HEK293 (cell line): ENCODE data around the gene GPATCH2.

ENCODE experiments used
- CTCF ChIA-PET: fragments of 350-600 bp; formaldehyde crosslinking; extraction: SDS; loops from one replicate; lab custom pipeline; 2021; ENCODE audit warnings: antibody characterized with exemption; lab: Yijun Ruan, JAX
- POLR2A ChIA-PET: fragments of 300-600 bp; formaldehyde crosslinking; extraction: SDS; loops from one replicate; lab custom pipeline; 2020; ENCODE audit warnings: antibody characterized with exemption, inconsistent platforms; lab: Yijun Ruan, JAX
- H3K27ac ChIP-seq: fragments of 200-500 bp; sonication (Bioruptor generic); 2 replicates; pipeline ENCODE4 v1.5.1; 2014; ENCODE audit warnings: low read depth, low read length, control low read depth, inconsistent platforms; ENCODE audit errors: extremely low read depth
- H3K36me3 ChIP-seq, 2 experiments: fragments of 200-500 bp in 1 of 2; sonication (Bioruptor generic) in 1 of 2; 1 replicate in 1 of 2; 2 replicates in 1 of 2; pipeline ENCODE4 v1.5.1; 2014 to 2017; ENCODE audit warnings: inconsistent platforms in 2 of 2, low read length in 2 of 2; ENCODE audit not compliant: control insufficient read depth in 2 of 2, insufficient read depth in 1 of 2
- H3K4me1 ChIP-seq: fragments of 200-500 bp; sonication (Bioruptor generic); 2 replicates; pipeline ENCODE4 v1.5.1; 2014; ENCODE audit warnings: mild to moderate bottlenecking, low read length, inconsistent platforms; ENCODE audit not compliant: control insufficient read depth, insufficient read depth
- H3K4me3 ChIP-seq: 2 replicates; pipeline ENCODE4 v1.5.1; 2011; ENCODE audit warnings: low read depth, mild to moderate bottlenecking, control low read depth, low read length, moderate library complexity
- H3K9me3 ChIP-seq: fragments of 200-500 bp; sonication (Bioruptor generic); 2 replicates; pipeline ENCODE4 v1.5.1; 2014; ENCODE audit warnings: low read depth, low read length, inconsistent platforms; ENCODE audit not compliant: control insufficient read depth, insufficient read depth
- AEBP2 ChIP-seq: fragments of 450-650 bp; formaldehyde crosslinking; IDR thresholded peaks from 2 replicates; pipeline ENCODE4 v1.5.1; 2016; ENCODE audit warnings: missing biosample characterization, missing genetic modification characterization, borderline replicate concordance
- BCL11B ChIP-seq: fragments of 450-650 bp; formaldehyde crosslinking; IDR thresholded peaks from 2 replicates; pipeline ENCODE4 v1.5.1; 2016; ENCODE audit warnings: low read depth, missing biosample characterization, missing genetic modification characterization
- GLI2 ChIP-seq: fragments of 450-650 bp; formaldehyde crosslinking; IDR thresholded peaks from 2 replicates; pipeline ENCODE4; 2017; ENCODE audit warnings: missing biosample characterization, missing genetic modification characterization, low read depth, borderline replicate concordance
- IKZF3 ChIP-seq: fragments of 450-650 bp; IDR thresholded peaks from 2 replicates; pipeline ENCODE4 v1.5.0; 2018; ENCODE audit warnings: missing biosample characterization, mild to moderate bottlenecking, missing genetic modification characterization, moderate library complexity
- KLF9 ChIP-seq: fragments of 450-650 bp; formaldehyde crosslinking; IDR thresholded peaks from 2 replicates; pipeline ENCODE4 v1.5.1; 2016; ENCODE audit warnings: missing biosample characterization, missing genetic modification characterization, low read depth
- SCRT2 ChIP-seq: fragments of 450-650 bp; formaldehyde crosslinking; IDR thresholded peaks from 2 replicates; pipeline ENCODE4 v1.5.1; 2016; ENCODE audit warnings: missing biosample characterization, missing genetic modification characterization
- TRIM28 ChIP-seq: IDR thresholded peaks from 2 replicates; pipeline ENCODE4 v1.6.1; 2011; ENCODE audit warnings: low read length, control low read depth, borderline replicate concordance
- ZBTB10 ChIP-seq: fragments of 450-650 bp; formaldehyde crosslinking; IDR thresholded peaks from 2 replicates; pipeline ENCODE4 v1.5.1; 2016; ENCODE audit warnings: missing biosample characterization, missing genetic modification characterization
- ZFHX2 ChIP-seq: fragments of 450-650 bp; formaldehyde crosslinking; conservative IDR thresholded peaks from 2 replicates; pipeline ENCODE4 v1.5.1; 2016; ENCODE audit warnings: missing biosample characterization, missing genetic modification characterization
- ZIC2 ChIP-seq: fragments of 450-650 bp; formaldehyde crosslinking; IDR thresholded peaks from 2 replicates; pipeline ENCODE4 v1.5.1; 2016; ENCODE audit warnings: missing biosample characterization, missing genetic modification characterization
- ZNF132 ChIP-seq: fragments of 450-650 bp; formaldehyde crosslinking; IDR thresholded peaks from 2 replicates; pipeline ENCODE4 v1.5.1; 2017; ENCODE audit warnings: missing biosample characterization, missing genetic modification characterization, borderline replicate concordance
- ZNF16 ChIP-seq: fragments of 450-650 bp; formaldehyde crosslinking; IDR thresholded peaks from 2 replicates; pipeline ENCODE4 v1.5.1; 2016; ENCODE audit warnings: low read depth, missing biosample characterization, missing genetic modification characterization
- ZNF202 ChIP-seq: fragments of 450-650 bp; formaldehyde crosslinking; IDR thresholded peaks from 2 replicates; pipeline ENCODE4 v1.5.1; 2016; ENCODE audit warnings: missing biosample characterization, missing genetic modification characterization, borderline replicate concordance
- ZNF426 ChIP-seq: fragments of 450-650 bp; formaldehyde crosslinking; IDR thresholded peaks from 2 replicates; pipeline ENCODE4 v1.5.1; 2017; ENCODE audit warnings: missing biosample characterization, missing genetic modification characterization, mild to moderate bottlenecking, inconsistent platforms, moderate library complexity
- ZNF433 ChIP-seq: fragments of 450-650 bp; formaldehyde crosslinking; IDR thresholded peaks from 2 replicates; pipeline ENCODE4 v1.5.1; 2016; ENCODE audit warnings: missing biosample characterization, missing genetic modification characterization, low read depth
- ZNF571 ChIP-seq: fragments of 450-650 bp; formaldehyde crosslinking; IDR thresholded peaks from 2 replicates; pipeline ENCODE4 v1.5.0; 2017; ENCODE audit warnings: missing biosample characterization, missing genetic modification characterization
- ZNF596 ChIP-seq: fragments of 450-650 bp; IDR thresholded peaks from 2 replicates; pipeline ENCODE4 v1.5.0; 2018; ENCODE audit warnings: missing biosample characterization, mild to moderate bottlenecking, missing genetic modification characterization, moderate library complexity
- ZNF623 ChIP-seq: fragments of 450-650 bp; formaldehyde crosslinking; IDR thresholded peaks from 2 replicates; pipeline ENCODE4 v1.5.1; 2016; ENCODE audit warnings: missing biosample characterization, missing genetic modification characterization
- ZNF747 ChIP-seq: fragments of 450-650 bp; formaldehyde crosslinking; IDR thresholded peaks from 2 replicates; pipeline ENCODE4 v1.5.1; 2016; ENCODE audit warnings: missing biosample characterization, missing genetic modification characterization
- ZNF830 ChIP-seq: fragments of 450-650 bp; IDR thresholded peaks from 2 replicates; pipeline ENCODE4 v1.5.0; 2018; ENCODE audit warnings: missing biosample characterization, missing genetic modification characterization, low read depth, mild to moderate bottlenecking, moderate library complexity
- ZSCAN30 ChIP-seq: fragments of 450-650 bp; IDR thresholded peaks from 2 replicates; pipeline ENCODE4 v1.5.1; 2018; ENCODE audit warnings: missing biosample characterization, mild to moderate bottlenecking, missing genetic modification characterization, moderate library complexity
- TF ChIP-seq, protein P1 (sequence below): fragments of 450-650 bp; formaldehyde crosslinking; IDR thresholded peaks from 2 replicates; pipeline ENCODE4 v1.5.1; 2016; ENCODE audit warnings: missing biosample characterization, missing genetic modification characterization
- TF ChIP-seq, protein P2 (sequence below): fragments of 450-650 bp; formaldehyde crosslinking; IDR thresholded peaks from 2 replicates; pipeline ENCODE4 v1.5.1; 2016; ENCODE audit warnings: missing biosample characterization, missing genetic modification characterization
- TF ChIP-seq, protein P3 (sequence below): fragments of 450-650 bp; IDR thresholded peaks from 2 replicates; pipeline ENCODE4 v1.5.1; 2018; ENCODE audit warnings: missing biosample characterization, mild to moderate bottlenecking, missing genetic modification characterization

Gene GPATCH2

GRCh38 chr1:217402301-217402700, 228.6 kb downstream of the GPATCH2 start:
- CTCF ChIA-PET: interaction anchor here (0.7 kb wide), 1 partner anchor 82 kb away, joined by 4 read pairs; no protein-coding TSS in a partner anchor
- no peaks in the 10 kb centered on the region for H3K9me3 ChIP-seq
- TF ChIP-seq GLI2 (tag by site-specific recombination): no peak
- no peak for TF ChIP-seq ZNF830
- TF ChIP-seq, protein P1, sequence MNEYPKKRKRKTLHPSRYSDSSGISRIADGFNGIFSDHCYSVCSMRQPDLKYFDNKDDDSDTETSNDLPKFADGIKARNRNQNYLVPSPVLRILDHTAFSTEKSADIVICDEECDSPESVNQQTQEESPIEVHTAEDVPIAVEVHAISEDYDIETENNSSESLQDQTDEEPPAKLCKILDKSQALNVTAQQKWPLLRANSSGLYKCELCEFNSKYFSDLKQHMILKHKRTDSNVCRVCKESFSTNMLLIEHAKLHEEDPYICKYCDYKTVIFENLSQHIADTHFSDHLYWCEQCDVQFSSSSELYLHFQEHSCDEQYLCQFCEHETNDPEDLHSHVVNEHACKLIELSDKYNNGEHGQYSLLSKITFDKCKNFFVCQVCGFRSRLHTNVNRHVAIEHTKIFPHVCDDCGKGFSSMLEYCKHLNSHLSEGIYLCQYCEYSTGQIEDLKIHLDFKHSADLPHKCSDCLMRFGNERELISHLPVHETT: no peak
- no peak for TF ChIP-seq TRIM28
- TF ChIP-seq BCL11B (tag by site-specific recombination): no peak
- TF ChIP-seq ZNF596: no peak
- TF ChIP-seq SCRT2 (tag by site-specific recombination): no peak
- TF ChIP-seq, protein P2, sequence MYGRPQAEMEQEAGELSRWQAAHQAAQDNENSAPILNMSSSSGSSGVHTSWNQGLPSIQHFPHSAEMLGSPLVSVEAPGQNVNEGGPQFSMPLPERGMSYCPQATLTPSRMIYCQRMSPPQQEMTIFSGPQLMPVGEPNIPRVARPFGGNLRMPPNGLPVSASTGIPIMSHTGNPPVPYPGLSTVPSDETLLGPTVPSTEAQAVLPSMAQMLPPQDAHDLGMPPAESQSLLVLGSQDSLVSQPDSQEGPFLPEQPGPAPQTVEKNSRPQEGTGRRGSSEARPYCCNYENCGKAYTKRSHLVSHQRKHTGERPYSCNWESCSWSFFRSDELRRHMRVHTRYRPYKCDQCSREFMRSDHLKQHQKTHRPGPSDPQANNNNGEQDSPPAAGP (tag by site-specific recombination): no peak
- no peak for TF ChIP-seq ZSCAN30 (tag by site-specific recombination)
- TF ChIP-seq, protein P3, sequence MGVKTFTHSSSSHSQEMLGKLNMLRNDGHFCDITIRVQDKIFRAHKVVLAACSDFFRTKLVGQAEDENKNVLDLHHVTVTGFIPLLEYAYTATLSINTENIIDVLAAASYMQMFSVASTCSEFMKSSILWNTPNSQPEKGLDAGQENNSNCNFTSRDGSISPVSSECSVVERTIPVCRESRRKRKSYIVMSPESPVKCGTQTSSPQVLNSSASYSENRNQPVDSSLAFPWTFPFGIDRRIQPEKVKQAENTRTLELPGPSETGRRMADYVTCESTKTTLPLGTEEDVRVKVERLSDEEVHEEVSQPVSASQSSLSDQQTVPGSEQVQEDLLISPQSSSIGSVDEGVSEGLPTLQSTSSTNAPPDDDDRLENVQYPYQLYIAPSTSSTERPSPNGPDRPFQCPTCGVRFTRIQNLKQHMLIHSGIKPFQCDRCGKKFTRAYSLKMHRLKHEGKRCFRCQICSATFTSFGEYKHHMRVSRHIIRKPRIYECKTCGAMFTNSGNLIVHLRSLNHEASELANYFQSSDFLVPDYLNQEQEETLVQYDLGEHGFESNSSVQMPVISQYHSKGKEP (tag by site-specific recombination): no peak
- TF ChIP-seq ZBTB10 (tag by site-specific recombination): no peak
- TF ChIP-seq ZNF747: no peak
- TF ChIP-seq ZNF132 (tag by site-specific recombination): no peak
- no peak for TF ChIP-seq ZNF16 (tag by site-specific recombination)
- H3K36me3 ChIP-seq: no peaks in the 10 kb centered on the region
- H3K27ac ChIP-seq: no peak overlapping the region
- POLR2A ChIA-PET: no interaction called here
- H3K4me3 ChIP-seq: no peak overlapping the region
- no peaks in the 10 kb centered on the region for H3K4me1 ChIP-seq

DNA sequence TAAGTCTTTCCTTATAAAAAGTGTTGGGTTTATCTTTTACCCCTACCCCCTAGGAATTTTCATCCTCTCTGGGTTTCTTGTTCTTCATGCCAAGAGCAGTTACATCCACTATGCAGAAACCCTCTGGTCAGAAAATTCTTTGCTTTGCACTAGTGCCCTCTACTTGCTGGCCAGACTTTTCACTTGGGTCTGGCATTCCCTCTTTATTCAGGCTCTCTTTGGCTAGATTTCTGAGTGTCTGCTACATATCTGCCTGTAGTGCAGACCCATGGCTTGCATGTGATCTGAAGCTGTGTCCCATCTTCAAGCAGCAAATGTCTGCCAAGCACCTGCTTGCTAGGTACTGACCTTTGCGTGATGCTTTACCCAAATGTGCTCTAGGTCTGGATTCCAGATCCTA, 237.0 kb downstream of the GPATCH2 start:
- H3K36me3 ChIP-seq: no peaks in the 10 kb centered on the region
- POLR2A ChIA-PET: no interaction called here
- H3K9me3 ChIP-seq: no peaks in the 10 kb centered on the region
- CTCF ChIA-PET: interaction anchor here (0.7 kb wide), 1 partner anchor 31 kb away, joined by 3 read pairs; no protein-coding TSS in a partner anchor
- no peaks in the 10 kb centered on the region for H3K4me1 ChIP-seq
- H3K4me3 ChIP-seq: no peak overlapping the region
- H3K27ac ChIP-seq: no peak overlapping the region
- no peak for TF ChIP-seq ZNF433
- TF ChIP-seq ZNF623: no peak
- no peak for TF ChIP-seq AEBP2
- TF ChIP-seq, protein P1: no peak
- TF ChIP-seq ZFHX2: no peak
- TF ChIP-seq IKZF3 (tag by site-specific recombination): no peak
- TF ChIP-seq, protein P3 (tag by site-specific recombination): no peak
- no peak for TF ChIP-seq ZNF202
- no peak for TF ChIP-seq ZNF571 (tag by site-specific recombination)
- no peak for TF ChIP-seq ZIC2
- no peak for TF ChIP-seq ZNF426 (tag by site-specific recombination)
- TF ChIP-seq KLF9 (tag by site-specific recombination): no peak
